CD4-positive, alpha-beta T cell treated with Interleukin-15 for 4 hours (primary cell): ENCODE data around the gene RIN1.

Experiments used
- DNase-seq: peaks from one replicate; pipeline ENCODE4 v3.0.0-alpha.2; 2020; ENCODE audit warnings: low spot score

Gene RIN1

GRCh38 chr11:66294626-66295620 is 41.3 kb downstream of the RIN1 start:
- DNase-seq: no peak

GRCh38 chr11:66293777-66294625 is 42.2 kb downstream of the RIN1 start:
- no peak for DNase-seq

- DNase-seq: no peak
These were observed 42.9 kb downstream of the RIN1 start for GRCh38 chr11:66293352-66293751.

- no peak for DNase-seq
These were observed 43.5 kb downstream of the RIN1 start for GRCh38 chr11:66292543-66293332.

GRCh38 chr11:66291706-66292542 is 44.3 kb downstream of the RIN1 start, which contains the start of gene TMEM151A:
Gene TMEM151A (plus strand): TSS chr11:66291894. CDS start chr11:66292014, 120 bp downstream.
- no peak for DNase-seq

GRCh38 chr11:66291303-66291705 is 44.9 kb downstream of the RIN1 start:
- no peak for DNase-seq

GRCh38 chr11:66290330-66290621 is 46.0 kb downstream of the RIN1 start:
- no peak for DNase-seq

- peak; percentile 76 for DNase-seq
These were observed 46.5 kb downstream of the RIN1 start for GRCh38 chr11:66289548-66290329.

- peak; percentile 99 for DNase-seq
These were observed 47.3 kb downstream of the RIN1 start, which contains the start of gene YIF1A for GRCh38 chr11:66288671-66289547. Gene YIF1A (minus strand): TSS chr11:66289143. CDS start chr11:66288985, 158 bp downstream.

- DNase-seq: no peak
These were observed 48.2 kb downstream of the RIN1 start for GRCh38 chr11:66287889-66288670.

GRCh38 chr11:66287211-66287888 is 48.9 kb downstream of the RIN1 start:
- DNase-seq: no peak

- DNase-seq: no peak
These were observed 49.5 kb downstream of the RIN1 start for GRCh38 chr11:66286699-66287098.

GRCh38 chr11:66285250-66285947 is 50.8 kb downstream of the RIN1 start:
- DNase-seq: no peak

- no peak for DNase-seq
These were observed 51.6 kb downstream of the RIN1 start for GRCh38 chr11:66284526-66285078.

- no peak for DNase-seq
These were observed 52.7 kb downstream of the RIN1 start for GRCh38 chr11:66283461-66284105.
